CD4-positive, alpha-beta T cell (primary cell): ENCODE data around the gene HELB. TPM values are rescaled to one million over a fixed set of nuclear protein-coding genes. Genes with fewer than 3 reads are reported as not detected.
"Not testable (repeated sequence)": the region's sequence is repeated elsewhere in the genome, so short reads cannot be mapped to it uniquely, and the experiment has no call there.

Experiments
- ATAC-seq: fragments of 200-7000 bp; cut with Tn5 transposase; one replicate; pipeline ENCODE4 v1.10.0; 2022; ENCODE audit warnings: mild to moderate bottlenecking; ENCODE audit not compliant: poor library complexity
- CTCF ChIA-PET: fragments of 350-600 bp; sonication (Branson Sonifier 250); formaldehyde crosslinking; loops from one replicate; lab custom pipeline; 2021; ENCODE audit warnings: antibody characterized with exemption, inconsistent platforms; lab: Charles Lee
- POLR2A ChIA-PET: fragments of 350-600 bp; sonication (Branson Sonifier 250); formaldehyde crosslinking; loops from one replicate; lab custom pipeline; 2021; ENCODE audit warnings: antibody characterized with exemption, inconsistent platforms; lab: Charles Lee
- DNase-seq, 14 experiments: peaks; one replicate each; pipeline ENCODE4 v3.0.0-alpha.2; 2013 to 2020; ENCODE audit warnings: mixed read lengths in 2 of 14
- H3K27ac ChIP-seq, 2 donors: one replicate each; pipeline versions ENCODE4 v1.5.1 to v1.7.0; 2013; ENCODE audit warnings: low read length in 2 of 2, low read depth in 1 of 2, mild to moderate bottlenecking in 1 of 2
- H3K27me3 ChIP-seq, 2 experiments: 1 replicate in 1 of 2; 2 replicates in 1 of 2; pipeline versions ENCODE4 v1.6.1 to v1.7.0; 2013; ENCODE audit warnings: low read length in 2 of 2, control low read depth in 1 of 2, mild to moderate bottlenecking in 1 of 2, moderate library complexity in 1 of 2; ENCODE audit not compliant: insufficient read depth in 2 of 2, control insufficient read depth in 1 of 2
- H3K36me3 ChIP-seq: one replicate; pipeline ENCODE4 v1.6.1; 2013; ENCODE audit warnings: low read length, control low read depth; ENCODE audit not compliant: insufficient read depth
- H3K4me1 ChIP-seq: one replicate; pipeline ENCODE4 v1.6.1; 2013; ENCODE audit warnings: low read length, control low read depth; ENCODE audit not compliant: insufficient read depth
- H3K4me3 ChIP-seq: one replicate; pipeline ENCODE4 v1.5.1; 2013; ENCODE audit warnings: mild to moderate bottlenecking, low read length, moderate library complexity
- H3K9me3 ChIP-seq, 2 experiments: 1 replicate in 1 of 2; 2 replicates in 1 of 2; pipeline versions ENCODE4 v1.6.1 to v1.7.0; 2013; ENCODE audit warnings: low read length in 2 of 2, mild to moderate bottlenecking in 2 of 2, control low read depth in 1 of 2, moderate library complexity in 1 of 2; ENCODE audit not compliant: control insufficient read depth in 1 of 2, insufficient read depth in 1 of 2
- H3K27ac Mint-ChIP-seq: one replicate; pipeline ENCODE4 v1.8.0; 2020; ENCODE audit warnings: mixed read lengths
- H3K27me3 Mint-ChIP-seq: one replicate; pipeline ENCODE4 v1.8.0; 2021; ENCODE audit warnings: mixed read lengths
- H3K36me3 Mint-ChIP-seq: one replicate; pipeline ENCODE4 v1.8.0; 2021; ENCODE audit warnings: low read depth, mixed read lengths
- H3K4me1 Mint-ChIP-seq: one replicate; pipeline ENCODE4 v1.8.0; 2021; ENCODE audit warnings: low read depth, mixed read lengths
- H3K4me3 Mint-ChIP-seq: one replicate; pipeline ENCODE4 v1.8.0; 2020; ENCODE audit warnings: mild to moderate bottlenecking, mixed read lengths
- H3K9me3 Mint-ChIP-seq: one replicate; pipeline ENCODE4 v1.8.0; 2020; ENCODE audit warnings: mixed read lengths
- CTCF ChIP-seq: fragments of 200-600 bp; IDR thresholded peaks from one replicate; pipeline ENCODE4 v1.8.0; 2022; ENCODE audit warnings: antibody characterized with exemption, mild to moderate bottlenecking
- intact Hi-C, 2 experiments: fragments of 100-400 bp; cut with DNase I in 1 of 2; cut with micrococcal nuclease in 1 of 2; formaldehyde crosslinking; loops; one replicate each; pipeline versions ENCODE4 v1.15.1 to v1.9.0; 2023 to 2025; cut with DNase I, micrococcal nuclease
- total RNA-seq, 174 experiments: library from RNA in 2 of 174; stranded (reverse) in 2 of 174; gene quantifications; one replicate each; pipeline ENCODE4 v1.2.3 and lab custom pipeline; 2021 to 2026

Gene HELB
- total RNA-seq, 2 experiments from 2014 or later = 33.8 to 35.8 TPM

DNA sequence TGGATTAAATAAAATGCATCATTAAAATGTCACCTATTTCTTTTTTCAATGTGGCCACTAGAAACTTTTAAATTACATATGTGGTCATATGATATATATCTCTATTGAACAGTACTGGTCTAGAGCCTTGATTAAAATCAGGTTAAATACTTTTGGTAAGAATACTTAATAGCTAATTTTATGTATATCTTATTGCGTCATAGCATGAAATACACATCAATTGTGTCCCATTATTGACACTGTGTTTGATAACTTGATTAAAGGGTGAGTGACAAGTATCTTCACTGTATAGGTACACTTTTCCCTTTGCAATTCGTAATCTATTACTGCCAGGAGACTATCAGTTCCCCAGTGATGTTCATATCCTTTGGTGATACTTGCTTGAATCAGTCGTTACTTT lies 4.4 kb upstream of the HELB start:
- no peaks in the 10 kb centered on the region for H3K9me3 ChIP-seq
- H3K36me3 Mint-ChIP-seq = peaks cover 7% of the 10 kb centered on the region
- no peak overlapping the region for H3K4me3 ChIP-seq
- TF ChIP-seq CTCF = no peak
- no peaks in the 10 kb centered on the region for H3K9me3 Mint-ChIP-seq
- peaks cover 25% of the 10 kb centered on the region for H3K4me1 ChIP-seq
- no peaks in the 10 kb centered on the region for H3K36me3 ChIP-seq
- H3K4me1 Mint-ChIP-seq = peaks cover 45% of the 10 kb centered on the region
- intact Hi-C loops = no loop called here
- H3K4me3 Mint-ChIP-seq = no peak overlapping the region
- ChIA-PET POLR2A (no interaction called here), CTCF (interaction anchor here (0.8 kb wide), 1 partner anchor 19 kb away, joined by 4 read pairs; no protein-coding TSS in a partner anchor)
- no peak overlapping the region for H3K27ac ChIP-seq
- H3K27ac Mint-ChIP-seq = no peak overlapping the region
- ATAC-seq (no peak), DNase-seq (no peak)
- no peaks in the 10 kb centered on the region for H3K27me3 ChIP-seq
- no peaks in the 10 kb centered on the region for H3K27me3 Mint-ChIP-seq

DNA sequence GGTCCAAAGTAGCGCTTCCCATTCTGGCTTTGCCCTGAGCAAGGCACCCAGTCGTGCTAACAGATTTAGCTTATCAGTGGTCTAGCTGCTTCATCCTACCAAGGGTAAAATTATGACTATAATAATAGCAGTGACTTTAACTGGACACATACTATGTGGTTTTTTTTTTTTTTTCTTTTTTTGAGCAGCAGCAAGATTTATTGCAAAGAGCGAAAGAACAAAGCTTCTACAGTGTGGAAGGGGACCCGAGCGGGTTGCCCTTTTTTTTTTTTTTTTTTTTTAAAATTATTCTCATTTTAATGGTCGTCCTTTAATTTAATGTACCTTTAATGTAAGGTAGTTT lies 505 bp downstream of the HELB start:
- no peaks in the 10 kb centered on the region for H3K9me3 Mint-ChIP-seq
- intact Hi-C loops = loop anchor here (1.0 to 10.0 kb wide), 7 partner anchors 11 to 1128 kb away; partner anchors contain the start of genes TMBIM4 (in 2 of the 2) and CAND1 (in 1 of the 2)
- H3K27me3 ChIP-seq = no peaks in the 10 kb centered on the region
- TF ChIP-seq CTCF = no peak
- peaks cover 53% of the 10 kb centered on the region for H3K36me3 Mint-ChIP-seq
- H3K36me3 ChIP-seq = peaks cover 24% of the 10 kb centered on the region
- H3K4me3 Mint-ChIP-seq = peak overlapping the region; percentile 97
- POLR2A ChIA-PET = interaction anchor here (0.8 to 6.5 kb wide), 21 partner anchors 9 to 966 kb away, joined by 3 to 97 read pairs (median 6); partner anchors contain the start of genes CAND1, LLPH and TMBIM4
- peaks cover 60% of the 10 kb centered on the region for H3K4me1 Mint-ChIP-seq
- CTCF ChIA-PET = interaction anchor here (0.6 to 3.5 kb wide), 7 partner anchors 10 to 33 kb away, joined by 3 to 22 read pairs (median 3); no protein-coding TSS in a partner anchor
- peak overlapping the region; percentile 87 for H3K4me3 ChIP-seq
- H3K9me3 ChIP-seq = no peaks in the 10 kb centered on the region
- H3K4me1 ChIP-seq = peaks cover 16% of the 10 kb centered on the region
- H3K27me3 Mint-ChIP-seq = no peaks in the 10 kb centered on the region
- H3K27ac ChIP-seq = peak overlapping the region; percentile 86 to 89
- DNase-seq (no peak), ATAC-seq (no peak)
- H3K27ac Mint-ChIP-seq = peak overlapping the region; percentile 87

DNA sequence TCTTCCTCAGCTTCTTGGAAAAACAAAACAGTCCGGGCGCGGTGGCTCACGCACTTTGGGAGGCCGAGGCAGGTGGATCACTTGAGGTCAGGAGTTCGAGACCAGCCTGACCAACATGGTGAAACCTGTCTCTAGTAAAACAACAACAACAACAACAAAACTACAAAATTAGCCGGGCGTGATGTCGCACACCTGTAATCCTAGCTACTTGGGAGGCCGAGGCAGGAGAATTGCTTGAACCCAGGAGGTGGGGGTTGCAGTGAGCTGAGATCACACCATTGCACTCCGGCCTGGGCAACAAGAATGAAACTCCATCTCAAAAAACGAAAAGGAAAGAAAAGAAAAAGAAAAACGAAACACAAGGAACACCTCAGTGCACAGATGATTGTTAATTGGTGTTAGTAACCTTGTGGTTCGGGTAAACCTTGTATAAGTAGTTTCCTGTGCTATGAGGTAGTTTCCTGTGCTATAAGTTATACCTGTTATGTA lies 1.1 kb downstream of the HELB start:
- H3K27ac ChIP-seq = peak overlapping the region; percentile 73 to 89
- not testable (repeated sequence) for H3K9me3 ChIP-seq, H3K27me3 ChIP-seq, H3K27me3 Mint-ChIP-seq, H3K9me3 Mint-ChIP-seq
- intact Hi-C loops = loop anchor here (1.0 to 10.0 kb wide), 6 partner anchors 15 to 1129 kb away; partner anchors contain the start of genes TMBIM4 (in 2 of the 2) and CAND1 (in 1 of the 2)
- H3K4me1 ChIP-seq = peaks cover 16% of the 10 kb centered on the region
- peaks cover 29% of the 10 kb centered on the region for H3K36me3 ChIP-seq
- ATAC-seq = peak; percentile 68
- peaks cover 65% of the 10 kb centered on the region for H3K4me1 Mint-ChIP-seq
- H3K4me3 ChIP-seq = peak overlapping the region; percentile 87
- peak overlapping the region; percentile 97 for H3K4me3 Mint-ChIP-seq
- ChIA-PET POLR2A (interaction anchor here (0.7 to 6.5 kb wide), 16 partner anchors 10 to 965 kb away, joined by 3 to 97 read pairs (median 7); partner anchors contain the start of genes CAND1, LLPH and TMBIM4), CTCF (interaction anchor here (0.8 to 3.5 kb wide), 6 partner anchors 11 to 30 kb away, joined by 3 to 22 read pairs (median 4); no protein-coding TSS in a partner anchor)
- H3K27ac Mint-ChIP-seq = peak overlapping the region; percentile 87
- peaks cover 59% of the 10 kb centered on the region for H3K36me3 Mint-ChIP-seq
- peak in 3 of 14 experiments; percentile 67 to 84 (median 71) for DNase-seq
